Astrocyte of the spinal cord (primary cell): ENCODE results near the gene CDYL.

Experiments used
- DNase-seq: peaks from one replicate; pipeline ENCODE4 v3.0.0; 2011; ENCODE audit warnings: low read depth, low spot score
- H3K4me3 ChIP-seq: 2 replicates; pipeline ENCODE4 v1.5.1; 2011; ENCODE audit warnings: low read depth, mild to moderate bottlenecking, low read length, moderate library complexity
- CTCF ChIP-seq: IDR thresholded peaks from 2 replicates; pipeline ENCODE4 v1.5.1; 2012; ENCODE audit warnings: low read depth, mild to moderate bottlenecking, low read length, inconsistent platforms
- in situ Hi-C: cut with HindIII; loops from 2 replicates; pipeline ENCODE4 v1.10.0; 2017; ENCODE audit warnings: low sequenced_read_pairs

Gene CDYL

GRCh38 chr6:4776131-4776492 is at the start of gene CDYL:
Gene CDYL, plus strand, starts transcription at chr6:4776404. Its CDS starts 380 bp downstream, at chr6:4776784.
- H3K4me3 ChIP-seq, result peak within 1 kb of the TSS; percentile 66
- DNase-seq, result peak; percentile 86
- TF ChIP-seq CTCF, result no peak
- in situ Hi-C loops, result no loop called here

- TF ChIP-seq CTCF, result no peak
- in situ Hi-C loops, result no loop called here
- H3K4me3 ChIP-seq, result no peak overlapping the region
- no peak for DNase-seq
These were observed 49.6 kb upstream of the CDYL start for GRCh38 chr6:4726645-4727044.

- no peak for DNase-seq
- in situ Hi-C loops, result no loop called here
- no peak for TF ChIP-seq CTCF
These were observed 49.0 kb upstream of the CDYL start for GRCh38 chr6:4727217-4727616.

GRCh38 chr6:4727671-4728435 is 48.4 kb upstream of the CDYL start:
- peak; percentile 7 for DNase-seq
- no peak overlapping the region for H3K4me3 ChIP-seq
- no peak for TF ChIP-seq CTCF
- in situ Hi-C loops, result no loop called here

More at GRCh38 chr6:4727217-4727616, 49.0 kb upstream of the CDYL start:
- H3K4me3 ChIP-seq, result no peak overlapping the region

- in situ Hi-C loops, result no loop called here
- H3K4me3 ChIP-seq, result no peak overlapping the region
- TF ChIP-seq CTCF, result no peak
- DNase-seq, result no peak
These were observed 47.8 kb upstream of the CDYL start for GRCh38 chr6:4728436-4728769.

- no peak for DNase-seq
- TF ChIP-seq CTCF, result no peak
- in situ Hi-C loops, result no loop called here
- H3K4me3 ChIP-seq, result no peak overlapping the region
These were observed 47.3 kb upstream of the CDYL start for GRCh38 chr6:4728926-4729325.
